GM18508 (cell line): ENCODE results near the gene COASY.

Experiments used
- ATAC-seq: cut with Tn5 transposase; IDR thresholded peaks from one replicate; pipeline ENCODE4 v1.9.1; 2021; ENCODE audit warnings: moderate number of reproducible peaks; ENCODE audit not compliant: insufficient read depth, unreplicated experiment

The COASY gene

DNA sequence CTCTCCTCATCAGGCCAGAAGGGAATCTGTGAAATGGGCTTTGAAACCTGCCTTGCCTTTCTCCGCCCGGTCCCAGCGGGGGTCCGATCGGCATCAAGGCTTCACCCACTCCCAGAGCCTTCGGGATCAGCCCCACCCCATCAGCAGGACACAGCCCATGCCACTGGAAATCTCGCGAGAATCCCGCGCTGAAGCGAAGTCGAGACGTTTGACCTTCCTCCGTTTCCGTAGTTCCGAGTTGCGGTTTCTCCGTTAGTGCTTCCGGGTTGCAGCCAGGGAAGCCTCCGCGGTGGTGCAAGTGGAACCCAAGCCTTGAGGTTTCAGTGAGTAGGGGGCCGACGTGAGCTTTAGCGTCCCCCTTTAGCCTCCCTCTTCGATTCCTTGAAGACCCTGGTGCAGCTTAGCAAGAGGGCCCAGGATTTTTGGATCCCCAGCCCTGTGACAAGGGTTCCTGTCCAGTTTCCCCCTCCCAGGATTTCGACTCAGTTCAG is at the start of gene COASY:
COASY (plus strand) TSS at position 252 of the 491 bp plus-strand sequence. CDS start 475 bp downstream, outside the sequence.
- no peak for ATAC-seq

DNA sequence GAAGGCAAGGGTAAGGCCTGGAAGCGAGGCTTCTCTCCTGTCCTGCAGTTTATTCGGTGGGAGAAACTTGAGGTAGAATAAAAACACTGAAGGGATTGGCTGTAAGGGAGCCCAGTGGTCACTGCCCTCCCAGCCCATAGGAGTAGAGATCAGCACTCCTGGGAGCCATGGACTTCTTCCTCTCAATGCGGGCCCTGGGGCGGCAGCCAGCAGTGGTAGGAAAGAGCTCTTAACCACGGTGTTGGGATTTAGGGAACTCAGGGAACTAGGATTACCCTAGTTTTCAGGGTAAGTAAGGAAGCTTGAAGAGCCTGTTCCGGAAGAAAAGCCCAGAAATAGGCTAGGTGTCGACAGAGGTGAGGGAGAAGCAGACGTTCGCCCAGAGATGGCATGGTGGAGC is 49.7 kb upstream of the COASY start:
- no peak for ATAC-seq

DNA sequence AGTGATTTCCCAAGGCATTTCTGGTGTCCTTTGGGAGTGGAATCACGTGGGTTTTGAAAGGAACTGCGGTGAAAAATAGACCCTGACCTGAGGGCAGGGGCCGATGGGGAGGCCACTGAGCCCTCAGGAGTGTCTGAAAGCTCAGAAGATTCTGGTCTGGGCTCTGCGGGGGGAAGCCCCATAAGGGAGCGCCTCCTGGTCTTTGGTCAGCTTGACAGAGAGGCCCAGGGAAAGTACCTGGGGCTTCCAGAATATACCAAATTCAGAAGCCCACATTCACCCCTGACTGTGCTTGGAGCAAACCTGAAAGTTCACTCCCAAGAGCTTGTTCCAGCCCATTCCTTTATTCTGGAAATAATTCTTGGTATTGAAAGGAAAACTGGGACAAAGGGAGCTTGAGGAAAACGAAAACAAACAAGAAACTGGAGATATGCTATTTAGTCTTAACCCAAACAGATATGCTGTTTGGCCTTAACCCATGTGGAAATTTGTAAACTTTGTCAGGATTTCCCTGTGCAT is 49.2 kb upstream of the COASY start:
- no peak for ATAC-seq

DNA sequence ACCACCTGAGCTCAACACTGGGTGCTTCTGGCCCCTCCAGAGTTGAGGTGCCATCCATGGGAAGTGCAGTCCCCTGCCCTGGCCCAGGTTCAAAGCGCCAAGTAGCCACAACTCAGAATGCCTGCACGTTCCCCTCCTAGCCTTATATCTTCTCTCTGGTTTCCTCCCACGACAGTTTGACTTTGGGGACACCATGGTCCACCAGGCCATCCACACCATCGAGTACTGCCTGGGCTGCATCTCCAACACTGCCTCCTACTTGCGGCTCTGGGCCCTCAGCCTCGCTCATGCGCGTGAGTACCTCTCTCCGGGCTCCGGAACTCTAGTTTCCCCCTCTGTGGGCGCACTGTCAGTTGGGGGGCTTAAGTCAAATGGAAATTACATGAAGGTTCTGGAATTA is 48.3 kb upstream of the COASY start:
- ATAC-seq = no peak

DNA sequence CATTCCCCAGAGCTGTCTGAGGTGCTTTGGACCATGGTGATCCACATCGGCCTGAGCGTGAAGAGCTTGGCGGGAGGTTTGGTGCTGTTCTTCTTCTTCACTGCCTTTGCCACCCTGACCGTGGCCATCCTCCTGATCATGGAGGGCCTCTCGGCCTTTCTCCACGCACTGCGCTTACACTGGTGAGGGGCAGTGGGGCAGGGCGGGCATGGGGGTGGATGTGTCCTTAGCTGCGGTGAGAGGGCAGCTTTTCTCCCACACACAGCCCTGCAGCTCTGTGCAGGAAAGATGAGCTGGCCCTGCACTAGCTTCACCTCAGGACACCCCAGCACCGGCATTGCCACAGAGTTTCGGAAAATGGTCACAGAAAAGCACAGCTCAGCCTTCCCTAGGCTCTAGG is 47.7 kb upstream of the COASY start:
- no peak for ATAC-seq

DNA sequence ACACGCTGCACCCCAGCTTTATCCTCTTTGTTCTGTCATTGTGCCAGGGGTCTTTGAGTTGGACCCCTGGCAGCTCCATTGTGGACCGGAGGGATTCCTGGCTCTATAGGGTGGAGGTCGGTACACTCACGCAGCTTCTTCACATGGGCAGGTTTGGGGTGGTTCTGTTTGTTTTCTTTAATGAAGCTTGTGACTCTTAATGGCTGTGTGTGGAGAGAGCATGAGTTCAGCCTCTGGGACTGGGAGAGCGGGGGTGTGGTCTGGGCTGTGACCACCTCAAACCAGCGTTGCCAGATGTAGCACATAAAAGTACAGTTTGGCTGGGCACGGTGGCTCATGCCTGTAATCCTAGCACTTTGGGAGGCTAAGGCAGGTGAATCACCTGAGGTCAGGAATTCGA is 47.1 kb upstream of the COASY start:
- no peak for ATAC-seq

DNA sequence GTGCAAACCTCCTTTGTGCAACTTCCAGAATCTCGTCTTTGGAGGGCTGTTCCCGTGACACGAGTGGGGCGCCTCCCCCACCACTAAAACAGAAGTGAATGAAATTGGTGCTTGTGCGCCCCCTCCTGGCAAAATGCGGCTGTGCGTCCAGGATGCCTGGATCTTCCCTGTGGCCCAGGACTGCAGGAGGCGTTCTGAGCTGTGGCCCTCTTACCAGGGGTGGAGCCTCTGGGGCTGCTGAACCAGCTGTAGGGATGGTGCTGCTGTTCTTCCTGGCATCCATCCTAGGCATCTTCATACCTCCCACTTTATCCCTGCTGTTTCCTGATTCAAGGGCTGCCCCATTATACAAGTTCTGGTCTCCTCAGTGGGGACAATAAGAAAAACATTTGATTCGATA is 44.4 kb upstream of the COASY start:
- no peak for ATAC-seq

DNA sequence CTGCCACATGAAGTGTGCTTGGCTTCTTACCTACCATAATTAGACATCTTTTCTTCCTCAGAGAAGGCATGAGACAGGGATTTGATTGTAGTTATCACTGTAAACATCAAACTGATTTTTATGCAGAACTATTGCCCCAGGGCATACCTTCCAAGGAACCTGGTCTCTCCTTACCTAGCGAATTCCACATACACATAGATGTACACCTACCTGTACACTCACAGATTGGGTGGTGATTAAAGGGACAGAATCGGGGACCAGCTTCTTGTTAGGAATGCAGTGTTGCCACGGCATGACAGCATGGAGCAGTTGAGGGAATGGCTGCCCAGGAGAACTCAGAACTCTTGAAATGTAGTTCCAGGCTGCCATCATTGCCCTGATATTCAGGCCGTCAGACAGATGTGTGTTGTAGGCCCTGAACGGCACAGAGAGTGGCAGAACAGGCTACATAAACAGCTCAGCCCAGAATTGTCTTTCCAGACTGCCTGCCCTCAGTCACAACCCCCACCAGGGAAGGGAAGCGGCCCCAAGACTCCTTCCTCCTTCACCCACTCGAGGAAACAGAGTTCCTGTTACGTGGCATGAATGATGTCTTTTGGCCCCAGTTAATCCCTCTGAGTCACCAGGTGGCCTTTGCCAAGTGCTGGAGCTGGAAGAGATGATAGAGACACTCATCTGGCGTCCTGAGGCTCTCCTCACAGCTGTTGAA is 43.7 kb upstream of the COASY start:
- no peak for ATAC-seq

DNA sequence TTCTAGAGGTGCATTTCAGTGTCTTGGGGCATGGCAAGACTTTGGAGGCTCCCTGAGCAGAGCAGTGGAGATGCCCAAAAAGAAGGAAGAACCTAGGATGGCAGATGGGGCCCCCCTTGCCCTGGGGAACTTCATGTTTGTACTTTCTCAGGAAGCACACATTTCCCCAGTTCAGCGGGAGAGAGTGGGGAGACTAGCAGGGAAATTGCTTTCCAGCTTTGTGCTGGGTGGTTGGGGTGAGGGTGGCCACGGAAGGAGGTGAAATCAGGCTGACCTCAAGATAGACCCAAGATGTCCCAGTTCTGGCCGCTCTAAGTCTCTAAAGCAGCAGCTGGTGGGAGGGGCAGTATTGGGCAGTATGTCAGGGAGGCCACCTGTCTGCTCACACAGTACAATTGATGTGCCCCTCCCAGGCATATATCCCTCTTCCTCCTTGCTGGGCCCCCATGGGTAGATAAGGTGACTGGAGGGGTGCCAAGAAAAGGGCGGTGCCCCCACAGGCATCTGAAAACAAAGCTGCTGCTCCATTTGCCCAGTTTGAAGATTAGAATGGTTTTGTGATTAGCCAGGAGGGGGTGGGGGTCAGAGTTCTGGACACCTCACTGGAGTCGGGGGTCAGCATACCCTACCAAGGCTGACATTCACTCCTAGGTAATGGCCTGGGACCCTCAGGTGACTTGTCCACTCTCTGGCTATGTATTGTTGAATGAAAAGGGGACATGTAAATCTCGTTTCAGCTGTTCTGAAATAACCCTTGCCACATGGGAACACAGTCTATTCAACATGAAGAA is 43.0 kb upstream of the COASY start:
- no peak for ATAC-seq

DNA sequence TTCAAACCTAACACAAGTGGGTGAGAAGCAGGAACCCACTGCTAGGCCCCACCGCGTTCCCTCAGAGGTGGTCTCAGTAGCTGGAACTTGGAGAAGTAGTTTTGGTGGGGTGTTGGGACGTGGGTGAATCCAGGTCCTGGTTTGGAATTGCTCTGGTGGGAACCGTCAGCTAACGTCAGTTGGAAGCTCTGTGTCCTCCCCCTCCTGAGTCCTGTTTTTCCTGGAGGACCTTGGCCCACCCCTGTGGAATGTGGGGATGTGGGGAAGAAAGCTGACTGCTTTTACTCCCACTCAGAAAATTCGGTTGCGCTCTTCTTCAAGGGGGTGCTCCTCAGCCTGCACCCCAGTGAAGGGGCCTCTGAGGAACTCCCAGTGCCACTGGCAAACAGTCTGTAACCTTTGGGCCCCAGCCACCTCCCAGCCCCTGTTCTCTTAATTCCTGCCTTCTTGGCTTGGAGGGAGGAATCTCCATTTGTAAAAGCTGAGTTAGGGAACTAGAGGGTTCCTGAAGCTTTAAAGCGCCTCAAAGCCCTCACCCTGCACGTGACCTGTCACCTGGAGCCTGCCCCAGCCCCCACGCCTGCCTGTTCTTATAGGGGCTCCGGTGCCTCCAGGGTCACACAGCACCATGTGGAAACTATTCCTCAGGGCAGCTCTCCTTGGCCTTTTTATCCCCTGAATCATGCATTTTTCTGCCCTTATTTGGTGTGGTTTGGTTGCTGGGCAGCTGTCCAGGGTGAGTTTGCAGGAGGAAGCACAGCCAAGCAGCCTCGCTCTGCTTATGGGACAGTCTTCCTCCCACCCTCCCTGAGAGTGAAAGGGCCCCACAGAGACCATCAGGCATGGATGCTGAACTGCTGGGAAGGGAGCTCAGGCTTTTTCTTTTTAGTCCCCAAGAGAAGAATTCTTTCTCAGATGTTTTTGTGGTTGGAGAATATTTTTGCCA is 42.1 kb upstream of the COASY start:
- no peak for ATAC-seq

DNA sequence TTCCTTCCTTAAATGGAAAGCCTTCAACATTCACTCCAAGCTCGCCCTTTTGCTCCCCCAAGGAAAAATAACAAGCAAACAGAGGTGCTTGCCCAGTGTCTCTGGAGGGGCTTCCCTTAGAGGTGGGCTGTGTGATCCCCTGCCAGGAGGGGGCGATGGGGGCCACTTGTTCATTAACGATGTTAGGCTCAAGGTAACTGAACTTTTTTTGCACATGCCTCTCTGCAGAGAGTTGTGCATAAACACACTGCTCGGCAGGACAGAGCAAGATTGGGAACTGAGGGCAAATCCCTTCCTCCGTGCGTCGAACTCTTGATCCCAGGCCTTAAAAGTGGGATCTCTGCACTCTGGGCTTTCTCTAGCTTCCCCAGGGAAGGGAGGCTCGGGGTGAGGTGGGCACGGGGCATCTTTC is 41.4 kb upstream of the COASY start:
- no peak for ATAC-seq

DNA sequence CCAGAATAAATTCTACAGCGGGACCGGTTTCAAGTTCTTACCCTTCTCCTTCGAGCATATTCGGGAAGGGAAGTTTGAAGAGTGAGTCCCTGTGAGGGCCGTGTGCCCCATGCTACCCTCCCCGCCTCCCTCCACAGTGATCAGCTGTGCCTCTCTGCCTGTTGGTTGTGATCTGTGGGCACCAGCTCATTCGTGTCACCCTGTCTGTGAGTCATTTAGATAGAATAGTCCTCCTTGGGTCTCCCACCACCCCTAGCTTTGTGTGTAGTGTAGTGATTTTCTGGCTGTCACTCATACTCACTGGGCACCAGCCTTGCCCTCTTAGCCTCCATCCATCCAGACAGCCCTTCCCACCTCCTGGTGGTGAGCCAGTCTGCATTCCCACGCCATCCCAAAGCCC is 40.9 kb upstream of the COASY start:
- no peak for ATAC-seq

DNA sequence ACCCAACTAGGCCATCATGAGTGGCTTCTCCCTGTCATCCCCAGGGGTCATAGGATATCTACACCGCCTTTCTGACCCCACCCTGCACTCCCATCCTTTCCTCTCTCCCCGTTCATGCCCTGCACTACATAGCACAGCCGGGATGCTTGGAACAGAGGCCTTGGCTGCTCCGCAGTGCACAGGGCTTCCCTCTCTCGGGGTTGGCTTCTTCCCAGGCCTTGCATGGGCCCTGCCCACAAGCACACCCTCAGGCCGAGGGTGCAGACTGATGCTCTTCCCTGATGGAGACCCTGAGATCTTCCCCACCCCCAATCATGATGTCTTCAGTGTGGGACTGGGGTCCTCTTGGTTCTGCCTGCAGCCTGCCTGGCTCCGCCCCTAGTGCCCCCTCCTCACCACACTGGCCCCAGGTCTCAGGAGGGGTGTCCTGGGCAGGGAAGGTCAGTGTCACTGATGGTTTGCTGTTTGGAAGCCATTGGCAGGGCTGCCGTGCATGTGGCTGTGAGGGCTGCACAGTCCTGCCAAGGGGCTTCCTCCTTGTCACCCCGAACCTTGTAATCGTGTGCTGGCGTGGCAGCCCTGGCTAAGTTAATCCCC is 40.2 kb upstream of the COASY start:
- no peak for ATAC-seq

DNA sequence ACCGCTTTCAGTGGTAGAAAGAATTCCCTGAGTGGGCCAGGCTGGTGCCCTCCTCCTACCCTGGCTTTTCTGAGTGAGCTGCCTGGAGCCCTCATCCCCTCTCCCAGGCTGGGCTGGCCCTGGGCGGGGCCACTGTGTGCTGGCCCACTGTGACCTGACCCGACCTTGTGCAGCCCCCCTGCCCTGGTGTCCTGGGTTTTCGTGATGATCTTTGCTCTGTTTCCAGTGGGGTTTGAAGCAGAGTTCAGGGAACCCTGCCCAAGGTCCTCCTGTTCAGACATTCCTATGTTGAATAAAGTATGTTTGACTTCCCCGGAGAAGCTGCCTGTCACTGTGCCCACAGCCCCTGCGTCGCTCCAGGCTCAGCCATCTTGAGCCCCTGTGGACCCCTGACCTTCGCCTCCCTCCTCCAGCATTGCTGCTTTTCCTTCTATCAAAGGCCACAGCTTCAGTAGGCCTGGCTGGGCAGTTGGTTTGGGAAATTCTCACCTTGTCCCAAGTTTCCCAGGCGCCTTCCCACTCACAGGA is 39.6 kb upstream of the COASY start:
- ATAC-seq = no peak

DNA sequence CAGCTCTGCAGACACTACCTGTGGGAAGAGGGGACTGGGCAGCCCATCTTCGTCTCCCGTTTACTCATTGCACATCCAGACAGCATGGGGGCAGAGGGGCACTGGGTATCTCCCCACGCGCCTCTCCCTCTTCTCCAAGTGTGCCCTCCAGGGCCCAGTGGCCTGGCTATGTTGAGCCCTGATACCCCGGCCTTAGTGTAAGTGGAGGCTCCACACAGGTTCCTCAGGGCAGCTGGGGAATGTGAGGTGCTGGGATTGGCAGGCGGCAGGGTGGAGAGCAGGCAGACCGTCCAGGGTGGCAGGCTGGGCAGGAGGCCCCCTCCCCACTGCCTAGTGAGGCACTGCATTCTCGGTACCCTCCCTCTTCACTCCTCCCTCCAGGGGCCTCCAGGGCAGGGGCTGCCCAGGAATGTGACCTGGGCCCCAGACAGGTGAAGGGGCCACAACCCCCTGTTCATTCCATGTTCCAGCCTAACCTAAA is 39.1 kb upstream of the COASY start:
- no peak for ATAC-seq

DNA sequence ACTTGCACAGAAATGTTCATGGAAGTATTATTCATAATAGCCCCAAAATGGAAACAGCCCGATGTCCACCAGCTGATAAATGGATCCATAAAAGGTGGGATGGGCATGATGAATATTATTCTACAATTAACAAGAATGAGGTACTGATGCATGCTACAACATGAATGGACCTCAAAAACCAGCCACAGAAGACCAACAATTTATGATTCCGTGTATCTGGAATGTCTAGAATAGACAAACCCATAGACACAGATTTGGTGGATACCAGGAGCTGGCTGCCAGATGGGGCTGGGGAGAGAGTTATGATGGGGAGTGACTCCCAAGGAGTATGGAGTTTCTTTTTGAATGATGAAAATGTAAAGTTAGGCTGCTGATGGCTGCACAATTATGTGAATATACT is 36.7 kb upstream of the COASY start:
- no peak for ATAC-seq

DNA sequence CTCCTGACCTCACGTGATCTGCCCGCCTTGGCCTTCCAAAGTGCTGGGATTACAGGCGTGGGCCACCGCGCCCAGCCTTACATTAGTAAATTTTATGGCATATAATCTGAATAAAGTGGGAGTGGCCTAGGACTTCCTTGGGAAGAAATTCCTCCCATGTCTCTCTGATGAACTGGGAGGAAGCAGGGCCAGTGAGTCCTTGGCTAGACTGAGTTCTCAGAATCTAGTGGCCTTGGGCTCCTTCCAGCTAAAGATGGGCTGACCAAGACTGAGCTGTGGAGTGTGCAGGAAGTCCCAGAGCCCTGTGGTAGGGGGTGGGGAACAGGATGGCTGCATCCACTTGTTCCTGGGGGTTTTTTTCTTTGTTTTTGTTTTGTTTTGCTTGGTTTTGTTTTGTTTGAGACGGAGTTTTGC is 35.9 kb upstream of the COASY start:
- ATAC-seq = no peak

DNA sequence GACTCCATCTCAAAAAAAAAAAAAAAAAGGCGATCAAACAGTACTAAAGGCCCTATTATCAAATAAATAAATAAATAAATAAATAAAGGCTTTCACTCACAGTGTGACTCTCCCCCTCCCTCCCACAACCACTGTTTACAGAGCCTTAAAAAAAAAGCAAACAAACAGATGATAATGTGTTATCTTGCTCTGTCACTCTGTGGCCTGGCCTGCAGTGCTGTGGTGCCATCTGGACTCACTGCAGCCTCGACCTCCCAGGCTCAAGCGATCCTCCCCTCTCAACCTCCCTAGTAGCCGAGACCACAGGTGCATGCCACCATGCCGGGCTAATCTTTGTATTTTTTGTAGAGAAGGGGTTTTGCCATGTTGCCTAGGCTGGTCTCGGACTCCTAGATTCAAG is 34.0 kb upstream of the COASY start:
- no peak for ATAC-seq

DNA sequence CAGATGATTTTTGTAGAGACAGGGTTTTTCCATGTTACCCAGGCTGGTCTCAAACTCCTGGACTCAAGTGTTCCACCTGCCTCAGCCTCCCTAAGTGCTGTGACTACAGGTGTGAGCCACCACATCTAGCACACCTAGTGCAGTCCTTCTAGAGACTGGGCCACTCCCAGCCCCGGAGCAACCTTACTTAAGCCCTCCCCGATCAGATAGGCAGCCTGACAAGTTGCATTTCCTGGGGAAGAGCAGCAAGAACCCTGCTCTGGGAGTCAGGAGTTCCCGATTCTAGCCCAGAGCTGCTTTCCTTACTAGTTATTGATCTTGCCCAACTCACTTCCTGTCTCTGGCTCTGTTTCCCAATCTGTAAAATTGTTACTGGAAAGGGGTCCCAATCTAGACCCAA is 32.9 kb upstream of the COASY start:
- ATAC-seq = no peak
